ENCODE results near the gene IGFLR1. TPM values are rescaled to one million over a fixed set of nuclear protein-coding genes. Genes with fewer than 3 reads are reported as not detected.

Gene IGFLR1
- total and polyA plus RNA-seq, 9 of the 15 experiments (the other 6 are each of a cell fraction or from before 2014, with no cell fraction given) = 1.0 to 14.3 (median 4.6) TPM

- TF ChIP-seq NR1H2 (CRISPR knock-in tag; IDR thresholded peaks at IDR 0.05) = no peak
- TF ChIP-seq SREBF1 (IDR thresholded peaks at IDR 0.05; ENCODE audit: borderline replicate concordance, low read depth, low read length) = no peak
- no peak for TF ChIP-seq NFE2 (IDR thresholded peaks at IDR 0.05; ENCODE audit: low read depth)
- no peak; the same call in 1 of the 2 replicates for TF ChIP-seq MIER1 (IDR thresholded peaks at IDR 0.05; ENCODE audit: low read depth)
- peak in 1 of 2 experiments; percentile 3 for TF ChIP-seq E2F6 (IDR thresholded peaks at IDR 0.05; ENCODE audit: borderline replicate concordance in 1 of 2, extremely low read depth in 1 of 2, insufficient read depth in 1 of 2, insufficient read length in 1 of 2, low read depth in 1 of 2, low read length in 1 of 2, poor library complexity in 1 of 2, severe bottlenecking in 1 of 2)
- TF ChIP-seq NR2C2 (CRISPR knock-in tag; IDR thresholded peaks at IDR 0.05) = peak; percentile 14; the same call in 1 of the 2 replicates
- peak; percentile 95 for TF ChIP-seq NR2C2 (tag; IDR thresholded peaks at IDR 0.05)
- peak; percentile 76; the same call in 1 of the 2 replicates for TF ChIP-seq MYC (IDR thresholded peaks at IDR 0.05; ENCODE audit: low read depth, low read length)
- TF ChIP-seq MYC (CRISPR knock-in tag; IDR thresholded peaks at IDR 0.05; ENCODE audit: borderline replicate concordance, low read depth) = peak; percentile 96
- TF ChIP-seq ARID3B (CRISPR knock-in tag; IDR thresholded peaks at IDR 0.05; ENCODE audit: borderline replicate concordance) = no peak
- TF ChIP-seq GMEB1 (CRISPR knock-in tag; IDR thresholded peaks at IDR 0.05) = peak; percentile 56
- TF ChIP-seq PML (IDR thresholded peaks at IDR 0.05; ENCODE audit: low read length) = 0 out of 2 replicates have a peak, but pooled peaks have one; percentile 36
- peak; percentile 34; the same call in 1 of the 2 replicates for TF ChIP-seq ESRRA (IDR thresholded peaks at IDR 0.05; ENCODE audit: borderline replicate concordance, low read depth)
- no peak for TF ChIP-seq CREB1 (IDR thresholded peaks at IDR 0.05)
- peak; percentile 17; the same call in 1 of the 2 replicates for TF ChIP-seq CREB1 (CRISPR knock-in tag; IDR thresholded peaks at IDR 0.05)
- 0 out of 2 replicates have a peak, but pooled peaks have one; percentile 22 for TF ChIP-seq MYNN (IDR thresholded peaks at IDR 0.05)
- no peak for TF ChIP-seq MYNN (CRISPR knock-in tag; IDR thresholded peaks at IDR 0.05)
- TF ChIP-seq SIX5 (IDR thresholded peaks at IDR 0.05; ENCODE audit: borderline replicate concordance in 1 of 2, insufficient read depth in 1 of 2, low read depth in 1 of 2, low read length in 2 of 2) = peak; percentile 94
- no peak for TF ChIP-seq MTF1 (CRISPR knock-in tag; IDR thresholded peaks at IDR 0.05; ENCODE audit: borderline replicate concordance)
- TF ChIP-seq ATF6 (CRISPR knock-in tag; IDR thresholded peaks at IDR 0.05) = 0 out of 2 replicates have a peak, but pooled peaks have one; percentile 19
- 0 out of 3 replicates have a peak, but pooled peaks of 1 of the 2 experiments have one; percentile 35 for TF ChIP-seq CBX3 (IDR thresholded peaks at IDR 0.05; ENCODE audit: borderline replicate concordance in 1 of 2, low read length in 2 of 2)
Measured at GRCh38 chr19:35716801-35717664, 25.2 kb downstream of the IGFLR1 start (continued).
